Measurements from ENCODE around the gene SLC24A5.

DNA sequence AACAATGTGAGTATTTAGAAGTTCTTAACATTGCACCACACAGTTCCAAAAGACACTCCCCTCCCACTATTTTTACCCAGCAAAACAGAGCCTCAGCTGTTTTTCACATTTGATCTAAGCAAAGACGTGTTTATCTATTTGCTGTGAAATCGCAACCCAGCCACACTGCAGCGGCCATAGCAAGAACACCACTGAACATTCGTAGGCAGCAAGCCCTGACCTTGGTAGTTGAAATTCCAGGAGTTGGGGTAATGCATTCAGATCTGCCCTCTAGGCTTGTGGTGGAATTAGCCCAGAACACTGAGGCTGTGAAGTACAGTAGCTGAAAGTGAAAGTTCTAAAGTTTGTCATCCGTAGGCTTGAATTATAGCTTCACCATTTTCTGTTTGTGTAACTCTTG lies 17.1 kb upstream of the SLC24A5 start:
- TF ChIP-seq, protein P1, sequence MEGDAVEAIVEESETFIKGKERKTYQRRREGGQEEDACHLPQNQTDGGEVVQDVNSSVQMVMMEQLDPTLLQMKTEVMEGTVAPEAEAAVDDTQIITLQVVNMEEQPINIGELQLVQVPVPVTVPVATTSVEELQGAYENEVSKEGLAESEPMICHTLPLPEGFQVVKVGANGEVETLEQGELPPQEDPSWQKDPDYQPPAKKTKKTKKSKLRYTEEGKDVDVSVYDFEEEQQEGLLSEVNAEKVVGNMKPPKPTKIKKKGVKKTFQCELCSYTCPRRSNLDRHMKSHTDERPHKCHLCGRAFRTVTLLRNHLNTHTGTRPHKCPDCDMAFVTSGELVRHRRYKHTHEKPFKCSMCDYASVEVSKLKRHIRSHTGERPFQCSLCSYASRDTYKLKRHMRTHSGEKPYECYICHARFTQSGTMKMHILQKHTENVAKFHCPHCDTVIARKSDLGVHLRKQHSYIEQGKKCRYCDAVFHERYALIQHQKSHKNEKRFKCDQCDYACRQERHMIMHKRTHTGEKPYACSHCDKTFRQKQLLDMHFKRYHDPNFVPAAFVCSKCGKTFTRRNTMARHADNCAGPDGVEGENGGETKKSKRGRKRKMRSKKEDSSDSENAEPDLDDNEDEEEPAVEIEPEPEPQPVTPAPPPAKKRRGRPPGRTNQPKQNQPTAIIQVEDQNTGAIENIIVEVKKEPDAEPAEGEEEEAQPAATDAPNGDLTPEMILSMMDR (IDR thresholded peaks at IDR 0.05 in 8 of 11, conservative IDR thresholded peaks at IDR 0.05 in 3 of 11) = no peak
- no peak for TF ChIP-seq POLR2A (IDR thresholded peaks at IDR 0.05)
